ENCODE measurements around the gene NKD2.

The NKD2 gene

GRCh38 chr5:1054018-1054798, 45.6 kb downstream of the NKD2 start:
- peak overlapping the region; percentile 36; the same call in 1 of the 2 replicates for H3K27ac ChIP-seq
- ChIA-PET CTCF (interaction anchor here (1.0 kb wide), 1 partner anchor 113 kb away, joined by 3 read pairs; no protein-coding TSS in a partner anchor), POLR2A (ENCODE audit: low non-redundant PET) (no interaction called here)
- DNase-seq (ENCODE audit: low spot score) = no peak
- no peak for TF ChIP-seq CTCF (conservative IDR thresholded peaks at IDR 0.05; ENCODE audit: low read depth)

DNA sequence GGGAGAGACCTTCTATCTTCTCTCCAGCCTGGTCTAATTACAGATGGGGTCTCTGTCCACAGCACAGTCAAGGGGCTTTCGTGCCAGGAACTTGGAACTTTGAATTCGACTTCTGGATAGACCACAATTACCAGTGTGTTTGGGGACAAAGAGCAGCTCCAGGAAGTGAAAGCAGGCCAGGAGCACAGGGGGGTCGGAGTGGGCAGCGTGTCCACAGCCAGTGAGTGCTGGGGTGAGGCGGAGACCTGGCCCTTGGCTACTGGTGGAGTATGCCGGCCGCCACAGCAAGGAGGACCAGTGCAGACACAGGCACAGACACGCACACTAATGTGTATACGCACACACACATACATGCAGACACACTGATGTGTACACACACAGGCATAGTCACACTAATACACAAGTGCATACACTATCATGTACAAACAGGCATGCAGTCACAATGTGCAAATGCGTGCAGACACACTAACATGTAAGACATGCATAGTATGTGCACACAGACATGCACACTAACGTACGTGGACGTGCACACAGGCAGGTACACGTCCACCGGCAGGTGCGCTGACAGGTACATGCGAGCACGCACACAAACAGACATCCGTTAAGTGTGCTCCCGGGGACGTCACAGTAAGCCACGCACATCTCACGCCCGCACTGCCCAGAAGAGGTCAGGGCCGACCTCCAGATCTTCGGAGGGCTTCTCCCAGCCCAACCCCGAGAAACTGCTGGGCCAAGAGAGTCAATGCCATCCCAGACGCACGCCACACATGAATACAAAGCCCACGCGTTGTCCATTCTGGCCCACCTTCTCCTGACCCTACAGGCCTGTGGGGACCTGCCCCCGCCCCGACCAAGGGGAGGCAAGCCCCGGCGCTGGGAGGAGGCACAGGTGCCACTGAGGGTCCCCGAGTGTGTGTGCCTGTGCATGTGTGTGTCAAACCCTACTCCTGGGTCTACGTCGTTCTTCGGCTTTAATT, 46.5 kb downstream of the NKD2 start:
- no peak for TF ChIP-seq CTCF (conservative IDR thresholded peaks at IDR 0.05; ENCODE audit: low read depth)
- H3K27ac ChIP-seq = peak overlapping the region; percentile 30; the same call in 1 of the 2 replicates
- POLR2A ChIA-PET (ENCODE audit: low non-redundant PET) = no interaction called here
- no peak for DNase-seq (ENCODE audit: low spot score)
- CTCF ChIA-PET = no interaction called here

GRCh38 chr5:1055896-1056610, 47.5 kb downstream of the NKD2 start:
- TF ChIP-seq CTCF (conservative IDR thresholded peaks at IDR 0.05; ENCODE audit: low read depth) = no peak
- H3K27ac ChIP-seq = peak overlapping the region; percentile 30
- POLR2A ChIA-PET (ENCODE audit: low non-redundant PET) = no interaction called here
- CTCF ChIA-PET = no interaction called here
- DNase-seq (ENCODE audit: low spot score) = no peak

DNA sequence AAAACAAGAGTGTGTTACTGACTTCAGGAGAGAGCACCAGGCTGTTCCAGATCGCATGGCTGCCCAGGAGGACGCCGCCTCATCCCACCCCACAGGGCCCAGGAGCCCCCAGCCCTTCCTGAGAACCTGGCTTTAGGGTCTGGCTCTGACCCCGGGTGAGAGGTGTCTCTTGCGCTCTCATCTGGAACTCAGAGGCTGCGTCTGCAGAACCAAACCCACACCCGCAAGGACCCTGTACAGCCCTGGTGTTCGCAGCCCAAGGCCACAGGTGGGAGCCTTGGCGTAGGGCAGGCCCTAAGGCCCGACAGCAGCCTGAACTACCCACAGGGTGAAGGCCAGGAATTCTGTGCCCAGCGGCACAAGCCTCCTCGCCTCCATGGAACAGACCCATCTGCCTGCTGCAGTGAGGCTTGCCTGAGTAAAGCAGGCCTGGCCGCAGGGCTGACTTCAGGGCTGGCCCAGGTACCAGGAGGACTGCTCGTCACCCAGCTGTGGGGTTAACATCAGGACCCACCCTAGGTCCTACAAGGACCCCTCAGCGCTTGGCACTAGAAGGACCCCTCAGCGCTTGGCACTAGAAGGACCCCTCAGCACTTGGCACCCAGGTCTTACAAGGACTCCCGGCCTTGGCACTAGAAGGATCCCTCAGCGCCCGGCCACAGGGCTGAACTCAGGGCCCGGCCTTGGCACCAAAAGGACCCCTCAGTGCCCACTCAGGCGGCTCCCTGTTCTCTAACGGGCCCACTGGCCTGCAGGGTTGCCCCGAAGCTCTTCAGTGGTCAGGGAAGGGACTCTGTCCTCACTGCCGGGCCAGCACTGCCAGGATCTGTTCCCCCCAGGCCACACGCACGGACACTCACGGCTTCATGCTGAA, 48.2 kb downstream of the NKD2 start:
- ChIA-PET CTCF (interaction anchor here (0.5 kb wide), 1 partner anchor 81 kb away, joined by 5 read pairs; no protein-coding TSS in a partner anchor), POLR2A (ENCODE audit: low non-redundant PET) (no interaction called here)
- peak overlapping the region; percentile 30 for H3K27ac ChIP-seq
- TF ChIP-seq CTCF (conservative IDR thresholded peaks at IDR 0.05; ENCODE audit: low read depth) = no peak
- no peak for DNase-seq (ENCODE audit: low spot score)

GRCh38 chr5:1057485-1058082, 49.0 kb downstream of the NKD2 start:
- peak overlapping the region; percentile 30; the same call in 1 of the 2 replicates for H3K27ac ChIP-seq
- no peak for DNase-seq (ENCODE audit: low spot score)
- no peak for TF ChIP-seq CTCF (conservative IDR thresholded peaks at IDR 0.05; ENCODE audit: low read depth)
- ChIA-PET CTCF (interaction anchor here (0.5 kb wide), 1 partner anchor 80 kb away, joined by 5 read pairs; no protein-coding TSS in a partner anchor), POLR2A (ENCODE audit: low non-redundant PET) (no interaction called here)
